ENCODE data around the gene CCDC196. TPM values are rescaled to one million over a fixed set of nuclear protein-coding genes. Genes with fewer than 3 reads are reported as not detected.

CCDC196 gene
- total RNA-seq, 1 experiment from 2014 or later = not detected

- Mint-ChIP-seq H3K9me3 (no peaks in the 10 kb centered on the region), H3K4me1 (peaks cover 4 to 10% of the 10 kb centered on the region in 2 experiments), H3K36me3 (ENCODE audit: insufficient read depth in 1 of 3, low read depth in 3 of 3) (0 out of 7 replicates have a peak, but pooled peaks cover 0 to 2% (median 0%) of the 10 kb centered on the region in 3 experiments), H3K27ac (peak overlapping the region in 1 of 3 experiments; percentile 76; a peak in 2 of 7 replicates), H3K27me3 (ENCODE audit: low read depth) (no peaks in the 10 kb centered on the region), H3K4me3 (no peak overlapping the region)
- H3K23me2 ChIP-seq (ENCODE audit: insufficient read length, low read depth, low read length, poor library complexity, severe bottlenecking) = no peaks in the 10 kb centered on the region
- no peak overlapping the region for H2BK20ac ChIP-seq (ENCODE audit: low read depth, low read length, poor library complexity, severe bottlenecking)
- H3T11ph ChIP-seq (ENCODE audit: low read length) = no peak overlapping the region
- no peak overlapping the region for H2AFZ ChIP-seq (ENCODE audit: low read length)
- no peak overlapping the region for H2BK15ac ChIP-seq (ENCODE audit: low read depth, low read length)
- H3K27me3 ChIP-seq (ENCODE audit: insufficient read depth, low read length) = no peaks in the 10 kb centered on the region
- peaks cover 5% of the 10 kb centered on the region; the same call in 1 of the 2 replicates for H3K79me2 ChIP-seq (ENCODE audit: insufficient read depth, low read length)
- H4K91ac ChIP-seq (ENCODE audit: insufficient read length, low read depth, low read length) = no peak overlapping the region
- H2AK5ac ChIP-seq (ENCODE audit: insufficient read length, low read length) = no peak overlapping the region
- H3K14ac ChIP-seq (ENCODE audit: insufficient read depth, low read length) = no peak overlapping the region
- H3K4me2 ChIP-seq (ENCODE audit: insufficient read depth, insufficient read length, low read length) = no peak overlapping the region
- H3K18ac ChIP-seq (ENCODE audit: insufficient read length, low read depth, low read length) = no peak overlapping the region
- no peak for TF ChIP-seq CTCF (conservative IDR thresholded peaks at IDR 0.05)
- no peaks in the 10 kb centered on the region for H3K4me1 ChIP-seq (ENCODE audit: insufficient read depth, low read length)
- no peak overlapping the region for H2BK12ac ChIP-seq (ENCODE audit: insufficient read length, low read depth, low read length)
- H3K4ac ChIP-seq (ENCODE audit: low read depth, low read length) = no peak overlapping the region
- H4K20me1 ChIP-seq (ENCODE audit: control insufficient read depth, insufficient read depth, insufficient read length) = no peaks in the 10 kb centered on the region
- H3K27ac ChIP-seq (ENCODE audit: insufficient read length, low read depth, low read length) = no peak overlapping the region
- no peak overlapping the region for H2BK5ac ChIP-seq (ENCODE audit: insufficient read length, low read length)
- no peak for DNase-seq
- H3K9me3 ChIP-seq (ENCODE audit: control insufficient read depth, low read depth, low read length) = no peaks in the 10 kb centered on the region
- H3K56ac ChIP-seq (ENCODE audit: insufficient read length, low read depth, low read length) = no peak overlapping the region
- no peak overlapping the region for H3K23ac ChIP-seq (ENCODE audit: insufficient read length, low read depth, low read length)
- no peak overlapping the region for H3K9ac ChIP-seq (ENCODE audit: extremely low read depth, insufficient read length, low read length)
- no peaks in the 10 kb centered on the region for H3K79me1 ChIP-seq (ENCODE audit: insufficient read depth, low read depth, low read length, poor library complexity, severe bottlenecking)
- no CpG with 5 or more reads among the region's 3 CpGs for WGBS (ENCODE audit: extremely low coverage, insufficient read length, low lambda C conversion rate)
- no peak overlapping the region for H4K8ac ChIP-seq (replicated peaks; ENCODE audit: insufficient read length, low read depth, low read length)
- no peak overlapping the region for H2BK120ac ChIP-seq (ENCODE audit: low read depth, low read length, poor library complexity, severe bottlenecking)
- no peak overlapping the region for H4K5ac ChIP-seq (ENCODE audit: insufficient read length, low read depth, low read length)
Observed at GRCh38 chr14:66539034-66539433, 52.9 kb downstream of the CCDC196 start.

Data from H9 (cell line).